ENCODE data around the gene YWHAH. TPM values are rescaled to one million over a fixed set of nuclear protein-coding genes. Genes with fewer than 3 reads are reported as not detected.

Gene YWHAH
- total RNA-seq, 1 donor from 2014 or later, result 40.2 TPM

GRCh38 chr22:31922534-31922933 lies 21.8 kb upstream of the YWHAH start:
- ATAC-seq (no peak), DNase-seq (ENCODE audit: low spot score) (no peak)

GRCh38 chr22:31923136-31923535 lies 21.2 kb upstream of the YWHAH start:
- DNase-seq (ENCODE audit: low spot score) (no peak), ATAC-seq (peak; percentile 48)

- DNase-seq (ENCODE audit: low spot score), result no peak
- ATAC-seq, result no peak
Measured at GRCh38 chr22:31923747-31924146, 20.6 kb upstream of the YWHAH start.

GRCh38 chr22:31925056-31925455 lies 19.3 kb upstream of the YWHAH start:
- no peak for DNase-seq (ENCODE audit: low spot score)
- no peak for ATAC-seq

GRCh38 chr22:31926024-31926423 lies 18.3 kb upstream of the YWHAH start:
- ATAC-seq, result no peak
- no peak for DNase-seq (ENCODE audit: low spot score)

GRCh38 chr22:31926969-31927368 lies 17.4 kb upstream of the YWHAH start:
- no peak for ATAC-seq
- DNase-seq (ENCODE audit: low spot score), result no peak

- DNase-seq (ENCODE audit: low spot score), result no peak
- no peak for ATAC-seq
Measured at GRCh38 chr22:31927562-31927961, 16.8 kb upstream of the YWHAH start.

- no peak for DNase-seq (ENCODE audit: low spot score)
- no peak for ATAC-seq
Measured at GRCh38 chr22:31929167-31929930, 15.0 kb upstream of the YWHAH start.

- ATAC-seq (no peak), DNase-seq (ENCODE audit: low spot score) (no peak)
Measured at GRCh38 chr22:31932863-31933262, 11.5 kb upstream of the YWHAH start.

GRCh38 chr22:31933406-31933805 lies 10.9 kb upstream of the YWHAH start:
- DNase-seq (ENCODE audit: low spot score) (no peak), ATAC-seq (no peak)

- ATAC-seq, result peak; percentile 11
- DNase-seq (ENCODE audit: low spot score), result no peak
Measured at GRCh38 chr22:31933816-31934482, 10.4 kb upstream of the YWHAH start.

GRCh38 chr22:31935961-31936635 lies 8.2 kb upstream of the YWHAH start:
- no peak for DNase-seq (ENCODE audit: low spot score)
- ATAC-seq, result no peak

- no peak for DNase-seq (ENCODE audit: low spot score)
Measured at GRCh38 chr22:31937341-31937740, 7.0 kb upstream of the YWHAH start.

GRCh38 chr22:31938296-31938695 lies 6.0 kb upstream of the YWHAH start:
- DNase-seq (ENCODE audit: low spot score), result no peak
- ATAC-seq, result no peak

More at GRCh38 chr22:31937341-31937740, 7.0 kb upstream of the YWHAH start:
- ATAC-seq, result no peak

- DNase-seq (ENCODE audit: low spot score) (no peak), ATAC-seq (no peak)
Measured at GRCh38 chr22:31940506-31940905, 3.8 kb upstream of the YWHAH start.

GRCh38 chr22:31942091-31942490 lies 2.2 kb upstream of the YWHAH start:
- ATAC-seq (no peak), DNase-seq (ENCODE audit: low spot score) (no peak)

- no peak for ATAC-seq
- no peak for DNase-seq (ENCODE audit: low spot score)
Measured at GRCh38 chr22:31943206-31943977, 943 bp upstream of the YWHAH start.

GRCh38 chr22:31944700-31945442 lies 536 bp downstream of the YWHAH start:
- DNase-seq (ENCODE audit: low spot score) (peak; percentile 74), ATAC-seq (peak; percentile 52)

- ATAC-seq (no peak), DNase-seq (ENCODE audit: low spot score) (no peak)
Measured at GRCh38 chr22:31945443-31945855, 1.1 kb downstream of the YWHAH start.

GRCh38 chr22:31945971-31946680 lies 1.8 kb downstream of the YWHAH start:
- ATAC-seq (no peak), DNase-seq (ENCODE audit: low spot score) (no peak)

Data from left lobe of liver (tissue), 2 donors.